Osteocyte (in vitro differentiated cells): ENCODE results near the gene TMEM240. TPM values are rescaled to one million over a fixed set of nuclear protein-coding genes. Genes with fewer than 3 reads are reported as not detected.

Experiments used
- DNase-seq: peaks from one replicate; pipeline ENCODE4 v3.0.0; 2021; ENCODE audit warnings: mixed read lengths; ENCODE audit not compliant: unreplicated experiment; ENCODE audit errors: extremely low spot score
- H3K27ac Mint-ChIP-seq: one replicate; pipeline ENCODE4 v1.8.0; 2021; ENCODE audit warnings: mild to moderate bottlenecking, mixed read lengths; ENCODE audit not compliant: unreplicated experiment
- H3K27me3 Mint-ChIP-seq: one replicate; pipeline ENCODE4 v1.8.0; 2021; ENCODE audit warnings: mixed read lengths; ENCODE audit not compliant: unreplicated experiment
- H3K36me3 Mint-ChIP-seq: one replicate; pipeline ENCODE4 v1.8.0; 2021; ENCODE audit warnings: mixed read lengths; ENCODE audit not compliant: unreplicated experiment
- H3K4me1 Mint-ChIP-seq: one replicate; pipeline ENCODE4 v1.8.0; 2021; ENCODE audit warnings: mixed read lengths; ENCODE audit not compliant: unreplicated experiment
- H3K4me3 Mint-ChIP-seq: one replicate; pipeline ENCODE4 v1.8.0; 2021; ENCODE audit warnings: mild to moderate bottlenecking, moderate library complexity, mixed read lengths; ENCODE audit not compliant: unreplicated experiment
- H3K9me3 Mint-ChIP-seq: one replicate; pipeline ENCODE4 v1.8.0; 2021; ENCODE audit warnings: mixed read lengths; ENCODE audit not compliant: unreplicated experiment
- CTCF ChIP-seq: fragments of 200-600 bp; sonication (generic); IDR thresholded peaks from 2 replicates; pipeline ENCODE4 v1.5.0; 2021; ENCODE audit warnings: antibody characterized with exemption, mild to moderate bottlenecking, moderate library complexity
- total RNA-seq: library from RNA; stranded (reverse); gene quantifications from 2 replicates; pipeline ENCODE4 v1.2.1, GENCODE V29; 2021

The TMEM240 gene
- total RNA-seq, 1 donor from 2014 or later, result 16.6 TPM

- H3K4me3 Mint-ChIP-seq, result no peak overlapping the region
- DNase-seq, result no peak
- peaks cover 13% of the 10 kb centered on the region for H3K27me3 Mint-ChIP-seq
- H3K36me3 Mint-ChIP-seq, result no peaks in the 10 kb centered on the region
- no peak for TF ChIP-seq CTCF
- no peaks in the 10 kb centered on the region for H3K9me3 Mint-ChIP-seq
- no peak overlapping the region for H3K27ac Mint-ChIP-seq
- H3K4me1 Mint-ChIP-seq, result peaks cover 23% of the 10 kb centered on the region
Measured at GRCh38 chr1:1577367-1578011, 37.1 kb upstream of the TMEM240 start.

GRCh38 chr1:1574721-1575537, 34.5 kb upstream of the TMEM240 start, which contains the start of gene SSU72:
Gene SSU72 (minus strand): TSS chr1:1574863. CDS start chr1:1574557, 306 bp downstream.
- Mint-ChIP-seq H3K4me1 (peaks cover 30% of the 10 kb centered on the region), H3K36me3 (peaks cover 5% of the 10 kb centered on the region), H3K4me3 (peak within 1 kb of the TSS; percentile 93), H3K27me3 (no peaks in the 10 kb centered on the region), H3K27ac (peak within 1 kb of the TSS; percentile 99), H3K9me3 (no peaks in the 10 kb centered on the region)
- DNase-seq, result peak; percentile 97
- no peak for TF ChIP-seq CTCF

- H3K9me3 Mint-ChIP-seq, result no peaks in the 10 kb centered on the region
- no peaks in the 10 kb centered on the region for H3K27me3 Mint-ChIP-seq
- peaks cover 32% of the 10 kb centered on the region for H3K4me1 Mint-ChIP-seq
- TF ChIP-seq CTCF, result peak; percentile 44
- peak; percentile 90 for DNase-seq
- H3K4me3 Mint-ChIP-seq, result peak overlapping the region; percentile 89
- peak overlapping the region; percentile 96 for H3K27ac Mint-ChIP-seq
- peaks cover 5% of the 10 kb centered on the region for H3K36me3 Mint-ChIP-seq
Measured at GRCh38 chr1:1573843-1574720, 33.7 kb upstream of the TMEM240 start.

DNA sequence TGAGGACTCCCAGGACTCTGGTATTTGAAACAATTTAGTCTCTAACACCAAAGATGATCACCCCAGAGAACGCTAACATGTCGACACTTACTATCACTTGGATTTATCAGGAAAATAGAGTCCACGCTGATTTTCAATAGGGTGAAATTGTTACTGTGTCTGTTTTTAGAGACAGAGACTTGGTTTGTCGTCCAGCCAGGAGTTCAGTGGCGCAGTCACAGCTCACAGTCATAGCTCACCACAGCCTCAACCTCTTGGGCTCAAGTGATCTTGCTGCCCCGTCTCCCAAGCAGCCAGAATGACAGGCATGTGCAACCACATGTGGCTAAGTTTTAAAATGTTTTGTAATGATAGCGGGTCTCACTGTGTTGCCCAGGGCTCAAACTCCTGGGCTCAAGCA, 28.9 kb upstream of the TMEM240 start:
- H3K36me3 Mint-ChIP-seq, result peaks cover 16% of the 10 kb centered on the region
- DNase-seq, result no peak
- TF ChIP-seq CTCF, result no peak
- H3K4me1 Mint-ChIP-seq, result peaks cover 33% of the 10 kb centered on the region
- H3K27ac Mint-ChIP-seq, result no peak overlapping the region
- no peak overlapping the region for H3K4me3 Mint-ChIP-seq
- H3K9me3 Mint-ChIP-seq, result no peaks in the 10 kb centered on the region
- H3K27me3 Mint-ChIP-seq, result no peaks in the 10 kb centered on the region
